ENCODE data around the gene GANAB.
"Not testable (repeated sequence)": the region's sequence is repeated elsewhere in the genome, so short reads cannot be mapped to it uniquely, and the experiment has no call there.

GANAB gene

GRCh38 chr11:62622476-62623089 lies 23.8 kb downstream of the GANAB start:
- no peak overlapping the region for H2BK5ac ChIP-seq (ENCODE audit: low read depth, low read length, poor library complexity)
- no peaks in the 10 kb centered on the region for H3K9me3 ChIP-seq (ENCODE audit: insufficient read depth, low read depth, low read length)
- WGBS (ENCODE audit: extremely low coverage, insufficient coverage, insufficient read length), result no CpG with 5 or more reads among the region's 7 CpGs
- H3K36me3 ChIP-seq (ENCODE audit: control insufficient read depth in 1 of 2, insufficient read depth in 2 of 2, low read length in 2 of 2), result peaks cover 25 to 28% of the 10 kb centered on the region in 2 experiments
- H3K4ac ChIP-seq (ENCODE audit: low read depth, low read length), result no peak overlapping the region
- peak overlapping the region; percentile 29 for H3K27ac ChIP-seq (ENCODE audit: low read depth, low read length)
- peaks cover 3% of the 10 kb centered on the region for H3K79me1 ChIP-seq (ENCODE audit: low read length)
- H2BK12ac ChIP-seq (ENCODE audit: low read length), result no peak overlapping the region
- H2AK5ac ChIP-seq (ENCODE audit: low read length), result no peak overlapping the region
- peaks cover 3 to 7% of the 10 kb centered on the region in 2 experiments for H3K4me1 ChIP-seq (ENCODE audit: control insufficient read depth in 1 of 2, insufficient read depth in 2 of 2, low read length in 2 of 2)
- no peak overlapping the region for H3K23ac ChIP-seq (ENCODE audit: low read length)
- H3K4me3 ChIP-seq (ENCODE audit: low read depth, low read length), result no peak overlapping the region
- H4K8ac ChIP-seq (ENCODE audit: low read depth, low read length), result peak overlapping the region; percentile 37
- DNase-seq, result no peak
- H3K9ac ChIP-seq (ENCODE audit: low read length), result no peak overlapping the region
- H4K12ac ChIP-seq (ENCODE audit: low read depth, low read length), result no peak overlapping the region
- H3K27me3 ChIP-seq (ENCODE audit: insufficient read depth, low read length), result no peaks in the 10 kb centered on the region
- H3K18ac ChIP-seq (ENCODE audit: low read length), result no peak overlapping the region
- H3K4me2 ChIP-seq (ENCODE audit: low read length), result peak overlapping the region; percentile 93
- peaks cover 3% of the 10 kb centered on the region for H3K79me2 ChIP-seq (ENCODE audit: control insufficient read depth, insufficient read depth, low read length, poor library complexity)
- no peak overlapping the region for H3K14ac ChIP-seq (ENCODE audit: low read length)
- H4K91ac ChIP-seq (ENCODE audit: low read depth, low read length), result no peak overlapping the region
- no peak overlapping the region for H2BK120ac ChIP-seq (ENCODE audit: insufficient read depth, low read length, poor library complexity)
- no peak overlapping the region for H2AFZ ChIP-seq (ENCODE audit: insufficient read depth, low read length, poor library complexity)

GRCh38 chr11:62621567-62622470 lies 24.6 kb downstream of the GANAB start, which contains the start of gene B3GAT3:
Gene B3GAT3, minus strand, starts transcription at chr11:62621986. Its CDS starts 39 bp downstream, at chr11:62621947.
- Histone ChIP-seq H4K91ac (ENCODE audit: low read depth, low read length) (peak within 1 kb of the TSS; percentile 58), H2BK5ac (ENCODE audit: low read depth, low read length, poor library complexity) (peak within 1 kb of the TSS; percentile 18), H3K14ac (ENCODE audit: low read length) (peak within 1 kb of the TSS; percentile 60), H3K18ac (ENCODE audit: low read length) (peak within 1 kb of the TSS; percentile 28), H2BK120ac (ENCODE audit: insufficient read depth, low read length, poor library complexity) (no peak within 1 kb of the TSS), H3K36me3 (ENCODE audit: control insufficient read depth in 1 of 2, insufficient read depth in 2 of 2, low read length in 2 of 2) (peaks cover 25 to 26% of the 10 kb centered on the region in 2 experiments), H3K27me3 (ENCODE audit: insufficient read depth, low read length) (no peaks in the 10 kb centered on the region), H3K27ac (ENCODE audit: low read depth, low read length) (peak within 1 kb of the TSS; percentile 74), H2AFZ (ENCODE audit: insufficient read depth, low read length, poor library complexity) (peak within 1 kb of the TSS; percentile 17), H3K79me2 (ENCODE audit: control insufficient read depth, insufficient read depth, low read length, poor library complexity) (peaks cover 3% of the 10 kb centered on the region), H3K9me3 (ENCODE audit: insufficient read depth, low read depth, low read length) (no peaks in the 10 kb centered on the region), H2AK5ac (ENCODE audit: low read length) (peak within 1 kb of the TSS; percentile 31), H3K4ac (ENCODE audit: low read depth, low read length) (peak within 1 kb of the TSS; percentile 32), H2BK12ac (ENCODE audit: low read length) (no peak within 1 kb of the TSS), H3K9ac (ENCODE audit: low read length) (peak within 1 kb of the TSS; percentile 91), H3K4me3 (ENCODE audit: low read depth, low read length) (peak within 1 kb of the TSS; percentile 82), H3K79me1 (ENCODE audit: low read length) (peaks cover 3% of the 10 kb centered on the region), H4K12ac (ENCODE audit: low read depth, low read length) (peak within 1 kb of the TSS; percentile 24), H3K4me1 (ENCODE audit: control insufficient read depth in 1 of 2, insufficient read depth in 2 of 2, low read length in 2 of 2) (peaks cover 3 to 7% of the 10 kb centered on the region in 2 experiments), H3K23ac (ENCODE audit: low read length) (no peak within 1 kb of the TSS), H3K4me2 (ENCODE audit: low read length) (peak within 1 kb of the TSS; percentile 93), H4K8ac (ENCODE audit: low read depth, low read length) (peak within 1 kb of the TSS; percentile 77)
- peak; percentile 99 to 100 for DNase-seq
- WGBS (ENCODE audit: extremely low coverage, insufficient coverage, insufficient read length), result no CpG with 5 or more reads among the region's 77 CpGs

- H3K79me1 ChIP-seq (ENCODE audit: low read length), result peaks cover 3% of the 10 kb centered on the region
- peak overlapping the region; percentile 74 for H3K27ac ChIP-seq (ENCODE audit: low read depth, low read length)
- H2AFZ ChIP-seq (ENCODE audit: insufficient read depth, low read length, poor library complexity), result peak overlapping the region; percentile 17
- no CpG with 5 or more reads among the region's 8 CpGs for WGBS (ENCODE audit: extremely low coverage, insufficient coverage, insufficient read length)
- peak overlapping the region; percentile 82 for H3K4me3 ChIP-seq (ENCODE audit: low read depth, low read length)
- peak overlapping the region; percentile 60 for H3K14ac ChIP-seq (ENCODE audit: low read length)
- peak overlapping the region; percentile 28 for H3K18ac ChIP-seq (ENCODE audit: low read length)
- H2AK5ac ChIP-seq (ENCODE audit: low read length), result peak overlapping the region; percentile 31
- peak overlapping the region; percentile 32 for H3K4ac ChIP-seq (ENCODE audit: low read depth, low read length)
- no peak for DNase-seq
- H4K91ac ChIP-seq (ENCODE audit: low read depth, low read length), result peak overlapping the region; percentile 58
- peak overlapping the region; percentile 18 for H2BK5ac ChIP-seq (ENCODE audit: low read depth, low read length, poor library complexity)
- H2BK120ac ChIP-seq (ENCODE audit: insufficient read depth, low read length, poor library complexity), result no peak overlapping the region
- peak overlapping the region; percentile 93 for H3K4me2 ChIP-seq (ENCODE audit: low read length)
- peaks cover 3 to 7% of the 10 kb centered on the region in 2 experiments for H3K4me1 ChIP-seq (ENCODE audit: control insufficient read depth in 1 of 2, insufficient read depth in 2 of 2, low read length in 2 of 2)
- H3K36me3 ChIP-seq (ENCODE audit: control insufficient read depth in 1 of 2, insufficient read depth in 2 of 2, low read length in 2 of 2), result peaks cover 24 to 26% of the 10 kb centered on the region in 2 experiments
- no peaks in the 10 kb centered on the region for H3K9me3 ChIP-seq (ENCODE audit: insufficient read depth, low read depth, low read length)
- H4K8ac ChIP-seq (ENCODE audit: low read depth, low read length), result peak overlapping the region; percentile 49
- H2BK12ac ChIP-seq (ENCODE audit: low read length), result no peak overlapping the region
- H3K9ac ChIP-seq (ENCODE audit: low read length), result peak overlapping the region; percentile 91
- H3K79me2 ChIP-seq (ENCODE audit: control insufficient read depth, insufficient read depth, low read length, poor library complexity), result peaks cover 3% of the 10 kb centered on the region
- no peak overlapping the region for H3K23ac ChIP-seq (ENCODE audit: low read length)
- peak overlapping the region; percentile 24 for H4K12ac ChIP-seq (ENCODE audit: low read depth, low read length)
- H3K27me3 ChIP-seq (ENCODE audit: insufficient read depth, low read length), result no peaks in the 10 kb centered on the region
Observed at GRCh38 chr11:62621027-62621566, 25.3 kb downstream of the GANAB start.

GRCh38 chr11:62616957-62617356 lies 29.5 kb downstream of the GANAB start:
- H3K4me1 ChIP-seq (ENCODE audit: control insufficient read depth in 1 of 2, insufficient read depth in 2 of 2, low read length in 2 of 2), result peaks cover 7 to 11% of the 10 kb centered on the region in 2 experiments
- not testable (repeated sequence) for H3K23ac ChIP-seq (ENCODE audit: low read length); H3K18ac ChIP-seq (ENCODE audit: low read length); H4K8ac ChIP-seq (ENCODE audit: low read depth, low read length); DNase-seq; H3K9ac ChIP-seq (ENCODE audit: low read length); H3K14ac ChIP-seq (ENCODE audit: low read length); H2AFZ ChIP-seq (ENCODE audit: insufficient read depth, low read length, poor library complexity); H4K12ac ChIP-seq (ENCODE audit: low read depth, low read length); H3K79me2 ChIP-seq (ENCODE audit: control insufficient read depth, insufficient read depth, low read length, poor library complexity); H2BK120ac ChIP-seq (ENCODE audit: insufficient read depth, low read length, poor library complexity); H2BK5ac ChIP-seq (ENCODE audit: low read depth, low read length, poor library complexity); H3K27me3 ChIP-seq (ENCODE audit: insufficient read depth, low read length); H3K27ac ChIP-seq (ENCODE audit: low read depth, low read length); H4K91ac ChIP-seq (ENCODE audit: low read depth, low read length); H2AK5ac ChIP-seq (ENCODE audit: low read length); H3K4ac ChIP-seq (ENCODE audit: low read depth, low read length); H2BK12ac ChIP-seq (ENCODE audit: low read length); H3K4me2 ChIP-seq (ENCODE audit: low read length); H3K9me3 ChIP-seq (ENCODE audit: insufficient read depth, low read depth, low read length); H3K4me3 ChIP-seq (ENCODE audit: low read depth, low read length)
- WGBS (ENCODE audit: extremely low coverage, insufficient coverage, insufficient read length), result no CpG with 5 or more reads among the region's 14 CpGs
- H3K79me1 ChIP-seq (ENCODE audit: low read length), result peaks cover 12% of the 10 kb centered on the region
- H3K36me3 ChIP-seq (ENCODE audit: control insufficient read depth in 1 of 2, insufficient read depth in 2 of 2, low read length in 2 of 2), result peaks cover 20% of the 10 kb centered on the region in 2 experiments
